ENCODE data around the gene LRCH1. TPM values are rescaled to one million over a fixed set of nuclear protein-coding genes. Genes with fewer than 3 reads are reported as not detected.
A peak's percentile ranks its signal among the peaks of the same experiment; 100 is the strongest.

Gene LRCH1
- total and polyA plus RNA-seq, 4 donors: 2.6 to 6.6 (median 3.4) TPM

DNA sequence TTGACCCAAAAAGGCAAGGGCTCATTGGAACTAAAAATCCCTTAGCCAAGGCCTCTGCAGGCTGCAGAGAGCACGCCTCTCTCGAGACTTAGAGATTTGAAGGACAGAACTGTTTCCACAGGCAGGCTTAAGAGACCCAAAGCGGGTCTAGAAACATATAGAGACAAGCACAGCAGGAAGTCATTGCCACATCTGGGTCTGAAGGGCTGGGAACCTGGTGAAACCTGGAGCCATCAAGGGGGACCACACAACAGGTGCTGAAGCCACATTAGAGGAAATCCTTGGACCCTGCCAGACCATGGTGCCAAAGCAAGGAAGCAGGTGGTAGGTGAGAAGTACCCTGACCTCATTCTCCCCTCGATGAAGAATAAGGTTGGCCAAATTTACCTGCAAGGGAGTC lies 33.8 kb upstream of the LRCH1 start:
- no peak overlapping the region for H3K27ac ChIP-seq (ENCODE audit: low read depth in 1 of 2, low read length in 2 of 2)
- no peak overlapping the region for H3K9ac ChIP-seq (ENCODE audit: low read depth in 1 of 2, low read length in 2 of 2)
- H3K36me3 ChIP-seq (ENCODE audit: control insufficient read depth in 4 of 4, insufficient read depth in 3 of 4, low read depth in 1 of 4, low read length in 3 of 4): no peaks in the 10 kb centered on the region
- H3K4me3 ChIP-seq (ENCODE audit: low read depth in 1 of 3, low read length in 3 of 3): no peak overlapping the region
- H3K4me1 ChIP-seq (ENCODE audit: control insufficient read depth in 4 of 4, insufficient read depth in 4 of 4, low read length in 3 of 4): peaks cover 0 to 4% (median 0%) of the 10 kb centered on the region in 4 donors
- WGBS: 88% methylated on average over 4 of the region's 4 CpGs
- DNase-seq (ENCODE audit: low spot score): no peak
- H3K27me3 ChIP-seq (ENCODE audit: control insufficient read depth in 4 of 4, insufficient read depth in 4 of 4, low read length in 3 of 4): no peaks in the 10 kb centered on the region
- no peaks in the 10 kb centered on the region for H3K9me3 ChIP-seq (ENCODE audit: control insufficient read depth in 4 of 4, low read length in 3 of 4)
- TF ChIP-seq, protein P1, sequence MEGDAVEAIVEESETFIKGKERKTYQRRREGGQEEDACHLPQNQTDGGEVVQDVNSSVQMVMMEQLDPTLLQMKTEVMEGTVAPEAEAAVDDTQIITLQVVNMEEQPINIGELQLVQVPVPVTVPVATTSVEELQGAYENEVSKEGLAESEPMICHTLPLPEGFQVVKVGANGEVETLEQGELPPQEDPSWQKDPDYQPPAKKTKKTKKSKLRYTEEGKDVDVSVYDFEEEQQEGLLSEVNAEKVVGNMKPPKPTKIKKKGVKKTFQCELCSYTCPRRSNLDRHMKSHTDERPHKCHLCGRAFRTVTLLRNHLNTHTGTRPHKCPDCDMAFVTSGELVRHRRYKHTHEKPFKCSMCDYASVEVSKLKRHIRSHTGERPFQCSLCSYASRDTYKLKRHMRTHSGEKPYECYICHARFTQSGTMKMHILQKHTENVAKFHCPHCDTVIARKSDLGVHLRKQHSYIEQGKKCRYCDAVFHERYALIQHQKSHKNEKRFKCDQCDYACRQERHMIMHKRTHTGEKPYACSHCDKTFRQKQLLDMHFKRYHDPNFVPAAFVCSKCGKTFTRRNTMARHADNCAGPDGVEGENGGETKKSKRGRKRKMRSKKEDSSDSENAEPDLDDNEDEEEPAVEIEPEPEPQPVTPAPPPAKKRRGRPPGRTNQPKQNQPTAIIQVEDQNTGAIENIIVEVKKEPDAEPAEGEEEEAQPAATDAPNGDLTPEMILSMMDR (IDR thresholded peaks at IDR 0.05; ENCODE audit: low read depth, low read length, missing input control): no peak
- TF ChIP-seq JUND (IDR thresholded peaks at IDR 0.05) (no peak), HNF4A (conservative IDR thresholded peaks at IDR 0.05) (no peak), FOXA2 (IDR thresholded peaks at IDR 0.05) (no peak), NR2F2 (IDR thresholded peaks at IDR 0.05) (no peak), EGR1 (IDR thresholded peaks at IDR 0.05; ENCODE audit: low read depth in 2 of 2) (no peak)
- TF ChIP-seq, protein P2, sequence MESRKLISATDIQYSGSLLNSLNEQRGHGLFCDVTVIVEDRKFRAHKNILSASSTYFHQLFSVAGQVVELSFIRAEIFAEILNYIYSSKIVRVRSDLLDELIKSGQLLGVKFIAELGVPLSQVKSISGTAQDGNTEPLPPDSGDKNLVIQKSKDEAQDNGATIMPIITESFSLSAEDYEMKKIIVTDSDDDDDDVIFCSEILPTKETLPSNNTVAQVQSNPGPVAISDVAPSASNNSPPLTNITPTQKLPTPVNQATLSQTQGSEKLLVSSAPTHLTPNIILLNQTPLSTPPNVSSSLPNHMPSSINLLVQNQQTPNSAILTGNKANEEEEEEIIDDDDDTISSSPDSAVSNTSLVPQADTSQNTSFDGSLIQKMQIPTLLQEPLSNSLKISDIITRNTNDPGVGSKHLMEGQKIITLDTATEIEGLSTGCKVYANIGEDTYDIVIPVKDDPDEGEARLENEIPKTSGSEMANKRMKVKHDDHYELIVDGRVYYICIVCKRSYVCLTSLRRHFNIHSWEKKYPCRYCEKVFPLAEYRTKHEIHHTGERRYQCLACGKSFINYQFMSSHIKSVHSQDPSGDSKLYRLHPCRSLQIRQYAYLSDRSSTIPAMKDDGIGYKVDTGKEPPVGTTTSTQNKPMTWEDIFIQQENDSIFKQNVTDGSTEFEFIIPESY (IDR thresholded peaks at IDR 0.05): no peak

DNA sequence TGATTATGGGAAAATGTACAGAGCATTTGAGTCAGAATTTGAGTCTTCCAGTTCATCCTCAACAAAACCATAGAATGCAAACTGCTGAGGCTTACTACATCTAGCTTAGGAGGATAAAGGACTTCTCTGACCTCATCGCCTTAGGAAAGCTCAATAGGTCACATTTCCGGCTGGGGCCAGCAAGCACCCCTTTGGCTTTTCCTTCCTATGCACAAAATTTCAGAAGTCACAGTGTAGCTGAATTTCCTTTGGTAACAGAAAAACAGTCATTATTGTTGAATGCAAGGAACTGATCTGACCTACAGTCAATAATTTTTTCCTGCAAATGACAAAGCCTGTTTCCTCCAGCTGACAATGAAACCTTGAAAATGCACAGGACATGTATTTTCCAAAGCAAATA lies 32.8 kb upstream of the LRCH1 start:
- no peaks in the 10 kb centered on the region for H3K36me3 ChIP-seq (ENCODE audit: control insufficient read depth in 4 of 4, insufficient read depth in 3 of 4, low read depth in 1 of 4, low read length in 3 of 4)
- H3K4me3 ChIP-seq (ENCODE audit: low read depth in 1 of 3, low read length in 3 of 3): no peak overlapping the region
- no peak for DNase-seq (ENCODE audit: low spot score)
- TF ChIP-seq NR2F2 (IDR thresholded peaks at IDR 0.05): peak; percentile 98
- TF ChIP-seq, protein P3, sequence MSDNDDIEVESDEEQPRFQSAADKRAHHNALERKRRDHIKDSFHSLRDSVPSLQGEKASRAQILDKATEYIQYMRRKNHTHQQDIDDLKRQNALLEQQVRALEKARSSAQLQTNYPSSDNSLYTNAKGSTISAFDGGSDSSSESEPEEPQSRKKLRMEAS (IDR thresholded peaks at IDR 0.05): no peak
- no peak for TF ChIP-seq FOXA1 (IDR thresholded peaks at IDR 0.05)
- peak in 1 of 2 donors; percentile 5 for TF ChIP-seq RXRA (IDR thresholded peaks at IDR 0.05)
- H3K9me3 ChIP-seq (ENCODE audit: control insufficient read depth in 4 of 4, low read length in 3 of 4): no peaks in the 10 kb centered on the region
- no peaks in the 10 kb centered on the region for H3K27me3 ChIP-seq (ENCODE audit: control insufficient read depth in 4 of 4, insufficient read depth in 4 of 4, low read length in 3 of 4)
- WGBS: 75% methylated on average over 2 of the region's 2 CpGs
- H3K9ac ChIP-seq (ENCODE audit: low read depth in 1 of 2, low read length in 2 of 2): no peak overlapping the region
- no peak overlapping the region for H3K27ac ChIP-seq (ENCODE audit: low read depth in 1 of 2, low read length in 2 of 2)
- peaks cover 0 to 4% (median 0%) of the 10 kb centered on the region in 4 donors for H3K4me1 ChIP-seq (ENCODE audit: control insufficient read depth in 4 of 4, insufficient read depth in 4 of 4, low read length in 3 of 4)

DNA sequence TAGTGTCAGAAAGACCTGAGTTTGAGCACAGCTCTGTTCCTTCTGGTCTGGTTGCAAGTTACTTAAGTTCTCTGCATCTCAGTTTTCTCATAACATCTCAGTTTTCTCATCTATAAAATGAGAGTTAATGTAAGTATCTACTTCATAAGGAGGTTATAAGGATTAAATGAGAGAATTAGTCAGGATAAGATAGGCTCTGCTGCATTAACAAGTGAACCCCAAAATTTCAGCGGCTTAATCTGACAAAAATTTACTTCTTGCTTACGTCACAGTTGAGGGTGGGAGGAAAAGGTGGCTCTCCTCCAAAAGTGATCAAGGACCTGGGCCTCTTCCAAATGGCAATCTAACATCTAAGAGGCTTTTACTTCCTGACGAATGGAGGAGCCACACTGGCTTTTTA lies 31.5 kb upstream of the LRCH1 start:
- 66% methylated on average over 3 of the region's 3 CpGs for WGBS
- TF ChIP-seq SP1 (IDR thresholded peaks at IDR 0.05): no peak
- TF ChIP-seq, protein P1 (IDR thresholded peaks at IDR 0.05; ENCODE audit: low read depth, low read length, missing input control): no peak
- TF ChIP-seq, protein P4, sequence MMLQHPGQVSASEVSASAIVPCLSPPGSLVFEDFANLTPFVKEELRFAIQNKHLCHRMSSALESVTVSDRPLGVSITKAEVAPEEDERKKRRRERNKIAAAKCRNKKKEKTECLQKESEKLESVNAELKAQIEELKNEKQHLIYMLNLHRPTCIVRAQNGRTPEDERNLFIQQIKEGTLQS (IDR thresholded peaks at IDR 0.05): no peak
- TF ChIP-seq RAD21 (IDR thresholded peaks at IDR 0.05): no peak
- no peak for TF ChIP-seq RXRA (IDR thresholded peaks at IDR 0.05)
- TF ChIP-seq YY1 (IDR thresholded peaks at IDR 0.05): no peak
- TF ChIP-seq NR2F2 (IDR thresholded peaks at IDR 0.05): no peak
- TF ChIP-seq, protein P2 (IDR thresholded peaks at IDR 0.05): no peak
- TF ChIP-seq HNF4A (conservative IDR thresholded peaks at IDR 0.05): no peak
- TF ChIP-seq, protein P5, sequence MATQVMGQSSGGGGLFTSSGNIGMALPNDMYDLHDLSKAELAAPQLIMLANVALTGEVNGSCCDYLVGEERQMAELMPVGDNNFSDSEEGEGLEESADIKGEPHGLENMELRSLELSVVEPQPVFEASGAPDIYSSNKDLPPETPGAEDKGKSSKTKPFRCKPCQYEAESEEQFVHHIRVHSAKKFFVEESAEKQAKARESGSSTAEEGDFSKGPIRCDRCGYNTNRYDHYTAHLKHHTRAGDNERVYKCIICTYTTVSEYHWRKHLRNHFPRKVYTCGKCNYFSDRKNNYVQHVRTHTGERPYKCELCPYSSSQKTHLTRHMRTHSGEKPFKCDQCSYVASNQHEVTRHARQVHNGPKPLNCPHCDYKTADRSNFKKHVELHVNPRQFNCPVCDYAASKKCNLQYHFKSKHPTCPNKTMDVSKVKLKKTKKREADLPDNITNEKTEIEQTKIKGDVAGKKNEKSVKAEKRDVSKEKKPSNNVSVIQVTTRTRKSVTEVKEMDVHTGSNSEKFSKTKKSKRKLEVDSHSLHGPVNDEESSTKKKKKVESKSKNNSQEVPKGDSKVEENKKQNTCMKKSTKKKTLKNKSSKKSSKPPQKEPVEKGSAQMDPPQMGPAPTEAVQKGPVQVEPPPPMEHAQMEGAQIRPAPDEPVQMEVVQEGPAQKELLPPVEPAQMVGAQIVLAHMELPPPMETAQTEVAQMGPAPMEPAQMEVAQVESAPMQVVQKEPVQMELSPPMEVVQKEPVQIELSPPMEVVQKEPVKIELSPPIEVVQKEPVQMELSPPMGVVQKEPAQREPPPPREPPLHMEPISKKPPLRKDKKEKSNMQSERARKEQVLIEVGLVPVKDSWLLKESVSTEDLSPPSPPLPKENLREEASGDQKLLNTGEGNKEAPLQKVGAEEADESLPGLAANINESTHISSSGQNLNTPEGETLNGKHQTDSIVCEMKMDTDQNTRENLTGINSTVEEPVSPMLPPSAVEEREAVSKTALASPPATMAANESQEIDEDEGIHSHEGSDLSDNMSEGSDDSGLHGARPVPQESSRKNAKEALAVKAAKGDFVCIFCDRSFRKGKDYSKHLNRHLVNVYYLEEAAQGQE (IDR thresholded peaks at IDR 0.05): no peak
- no peak for TF ChIP-seq FOXA2 (IDR thresholded peaks at IDR 0.05)
- TF ChIP-seq FOXA1 (IDR thresholded peaks at IDR 0.05): no peak

More for the DNA sequence above, 31.5 kb upstream of the LRCH1 start:
- no peaks in the 10 kb centered on the region for H3K9me3 ChIP-seq (ENCODE audit: control insufficient read depth in 4 of 4, low read length in 3 of 4)
- no peaks in the 10 kb centered on the region for H3K27me3 ChIP-seq (ENCODE audit: control insufficient read depth in 4 of 4, insufficient read depth in 4 of 4, low read length in 3 of 4)
- H3K36me3 ChIP-seq (ENCODE audit: control insufficient read depth in 4 of 4, insufficient read depth in 3 of 4, low read depth in 1 of 4, low read length in 3 of 4): no peaks in the 10 kb centered on the region
- H3K4me3 ChIP-seq (ENCODE audit: low read depth in 1 of 3, low read length in 3 of 3): no peak overlapping the region
- H3K4me1 ChIP-seq (ENCODE audit: control insufficient read depth in 4 of 4, insufficient read depth in 4 of 4, low read length in 3 of 4): peaks cover 0 to 4% (median 0%) of the 10 kb centered on the region in 4 donors
- no peak overlapping the region for H3K27ac ChIP-seq (ENCODE audit: low read depth in 1 of 2, low read length in 2 of 2)
- no peak for DNase-seq (ENCODE audit: low spot score)
- H3K9ac ChIP-seq (ENCODE audit: low read depth in 1 of 2, low read length in 2 of 2): no peak overlapping the region
